ENCODE results near the gene MSMP.

MSMP gene

GRCh38 chr9:35746583-35746982, 7.5 kb downstream of the MSMP start:
- peaks cover 32% of the 10 kb centered on the region for H3K36me3 ChIP-seq
- H3K4me1 ChIP-seq, result peaks cover 3% of the 10 kb centered on the region
- no peak for DNase-seq

GRCh38 chr9:35745569-35745968, 8.5 kb downstream of the MSMP start:
- Histone ChIP-seq H3K36me3 (peaks cover 38% of the 10 kb centered on the region), H3K9me3 (no peaks in the 10 kb centered on the region), H3K4me1 (peaks cover 3% of the 10 kb centered on the region), H3K27me3 (no peaks in the 10 kb centered on the region), H3K4me3 (ENCODE audit: low read depth, low read length) (peak overlapping the region; percentile 92)
- TF ChIP-seq, protein P1, sequence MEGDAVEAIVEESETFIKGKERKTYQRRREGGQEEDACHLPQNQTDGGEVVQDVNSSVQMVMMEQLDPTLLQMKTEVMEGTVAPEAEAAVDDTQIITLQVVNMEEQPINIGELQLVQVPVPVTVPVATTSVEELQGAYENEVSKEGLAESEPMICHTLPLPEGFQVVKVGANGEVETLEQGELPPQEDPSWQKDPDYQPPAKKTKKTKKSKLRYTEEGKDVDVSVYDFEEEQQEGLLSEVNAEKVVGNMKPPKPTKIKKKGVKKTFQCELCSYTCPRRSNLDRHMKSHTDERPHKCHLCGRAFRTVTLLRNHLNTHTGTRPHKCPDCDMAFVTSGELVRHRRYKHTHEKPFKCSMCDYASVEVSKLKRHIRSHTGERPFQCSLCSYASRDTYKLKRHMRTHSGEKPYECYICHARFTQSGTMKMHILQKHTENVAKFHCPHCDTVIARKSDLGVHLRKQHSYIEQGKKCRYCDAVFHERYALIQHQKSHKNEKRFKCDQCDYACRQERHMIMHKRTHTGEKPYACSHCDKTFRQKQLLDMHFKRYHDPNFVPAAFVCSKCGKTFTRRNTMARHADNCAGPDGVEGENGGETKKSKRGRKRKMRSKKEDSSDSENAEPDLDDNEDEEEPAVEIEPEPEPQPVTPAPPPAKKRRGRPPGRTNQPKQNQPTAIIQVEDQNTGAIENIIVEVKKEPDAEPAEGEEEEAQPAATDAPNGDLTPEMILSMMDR (IDR thresholded peaks at IDR 0.05; ENCODE audit: low read depth, low read length), result no peak
- DNase-seq, result peak; percentile 38

More at GRCh38 chr9:35746583-35746982, 7.5 kb downstream of the MSMP start:
- TF ChIP-seq, protein P1 (IDR thresholded peaks at IDR 0.05; ENCODE audit: low read depth, low read length), result no peak
- no peaks in the 10 kb centered on the region for H3K27me3 ChIP-seq
- peak overlapping the region; percentile 92 for H3K4me3 ChIP-seq (ENCODE audit: low read depth, low read length)
- H3K9me3 ChIP-seq, result no peaks in the 10 kb centered on the region

- Histone ChIP-seq H3K4me3 (ENCODE audit: low read depth, low read length) (no peak overlapping the region), H3K4me1 (peaks cover 3% of the 10 kb centered on the region), H3K27me3 (no peaks in the 10 kb centered on the region), H3K9me3 (no peaks in the 10 kb centered on the region), H3K36me3 (peaks cover 53% of the 10 kb centered on the region)
- TF ChIP-seq, protein P1 (IDR thresholded peaks at IDR 0.05; ENCODE audit: low read depth, low read length), result no peak
- no peak for DNase-seq
Observed at GRCh38 chr9:35743880-35744518, 10.1 kb downstream of the MSMP start.

DNA sequence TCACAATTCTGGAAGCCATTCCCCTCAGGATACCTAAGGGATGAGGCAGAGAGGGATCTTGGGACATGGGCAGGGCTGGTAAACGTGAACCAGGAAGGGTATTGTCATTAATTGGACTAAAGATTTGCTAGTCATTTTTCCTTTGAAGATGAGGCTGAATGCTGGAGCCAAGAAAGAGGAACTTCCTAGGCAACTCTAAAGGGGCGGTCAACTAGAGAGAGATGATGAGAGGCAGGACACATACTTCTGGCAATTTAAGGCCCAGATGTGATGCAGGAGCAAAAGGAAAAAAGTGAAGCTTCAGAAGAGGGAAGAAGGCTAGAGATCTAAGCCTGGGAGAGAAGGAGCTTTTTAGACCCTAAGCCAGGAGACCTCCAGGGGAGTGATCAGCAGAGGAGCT, 10.6 kb downstream of the MSMP start:
- H3K27me3 ChIP-seq, result no peaks in the 10 kb centered on the region
- H3K36me3 ChIP-seq, result peaks cover 59% of the 10 kb centered on the region
- peaks cover 3% of the 10 kb centered on the region for H3K4me1 ChIP-seq
- no peak overlapping the region for H3K4me3 ChIP-seq (ENCODE audit: low read depth, low read length)
- TF ChIP-seq, protein P1 (IDR thresholded peaks at IDR 0.05; ENCODE audit: low read depth, low read length), result no peak
- H3K9me3 ChIP-seq, result no peaks in the 10 kb centered on the region
- no peak for DNase-seq

GRCh38 chr9:35741740-35742139, 12.3 kb downstream of the MSMP start:
- Histone ChIP-seq H3K36me3 (peaks cover 76% of the 10 kb centered on the region), H3K27me3 (no peaks in the 10 kb centered on the region), H3K4me1 (peaks cover 3% of the 10 kb centered on the region), H3K4me3 (ENCODE audit: low read depth, low read length) (no peak overlapping the region), H3K9me3 (no peaks in the 10 kb centered on the region)
- TF ChIP-seq, protein P1 (IDR thresholded peaks at IDR 0.05; ENCODE audit: low read depth, low read length), result no peak
- DNase-seq, result no peak

DNA sequence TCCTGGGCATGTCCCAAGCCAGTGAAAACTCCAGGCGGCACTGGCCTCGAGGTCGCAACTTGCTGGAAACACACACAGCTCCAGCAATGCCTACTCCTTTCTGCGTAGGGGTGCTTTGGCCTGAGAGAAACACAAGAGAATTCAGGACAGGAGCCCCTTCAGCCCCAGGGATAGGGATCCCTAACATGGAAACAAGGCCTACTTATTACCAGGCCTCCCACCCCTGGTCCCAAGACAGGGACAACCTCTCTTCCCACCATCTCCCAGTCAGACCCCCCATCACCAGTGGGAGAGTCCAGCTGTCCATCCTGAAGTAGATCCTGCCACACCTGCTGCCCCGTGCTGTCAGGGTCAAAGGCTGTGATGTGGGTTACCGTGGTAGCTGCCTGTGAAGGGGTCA, 13.8 kb downstream of the MSMP start:
- Histone ChIP-seq H3K9me3 (no peaks in the 10 kb centered on the region), H3K36me3 (peaks cover 90% of the 10 kb centered on the region), H3K4me3 (ENCODE audit: low read depth, low read length) (no peak overlapping the region), H3K4me1 (no peaks in the 10 kb centered on the region), H3K27me3 (no peaks in the 10 kb centered on the region)
- TF ChIP-seq, protein P1 (IDR thresholded peaks at IDR 0.05; ENCODE audit: low read depth, low read length), result no peak
- DNase-seq, result no peak

All from BE2C (cell line).